ENCODE data around the gene THOC7.

The THOC7 gene

GRCh38 chr3:63863150-63864007, at the start of gene THOC7, which contains the start of gene ATXN7:
Gene THOC7, minus strand, starts transcription at chr3:63863805. Its CDS starts 15 bp downstream, at chr3:63863790.
Gene ATXN7, plus strand, starts transcription at chr3:63863867. Its CDS starts 48,732 bp downstream, at chr3:63912599.
- DNase-seq: peak; percentile 21 to 34

GRCh38 chr3:63912768-63913588, 49.4 kb upstream of the THOC7 start:
- DNase-seq: no peak

- peak; percentile 74 to 77 for DNase-seq
Measured at GRCh38 chr3:63911873-63912767, 48.5 kb upstream of the THOC7 start, which contains the start of gene SCAANT1. Gene SCAANT1, minus strand, starts transcription at chr3:63912383.

- DNase-seq: peak in 1 of 2 experiments; percentile 25
Measured at GRCh38 chr3:63911509-63911872, 47.9 kb upstream of the THOC7 start.

- no peak for DNase-seq
Measured at GRCh38 chr3:63910891-63911290, 47.3 kb upstream of the THOC7 start.

GRCh38 chr3:63910001-63910400, 46.4 kb upstream of the THOC7 start:
- DNase-seq: no peak

- no peak for DNase-seq
Measured at GRCh38 chr3:63909431-63909830, 45.8 kb upstream of the THOC7 start.

- no peak for DNase-seq
Measured at GRCh38 chr3:63908776-63909175, 45.2 kb upstream of the THOC7 start.

GRCh38 chr3:63908081-63908736, 44.6 kb upstream of the THOC7 start:
- DNase-seq: peak in 1 of 2 experiments; percentile 25

GRCh38 chr3:63905731-63906620, 42.4 kb upstream of the THOC7 start:
- DNase-seq: no peak

GRCh38 chr3:63900459-63900858, 36.9 kb upstream of the THOC7 start:
- peak; percentile 15 to 41 for DNase-seq

GRCh38 chr3:63900010-63900409, 36.4 kb upstream of the THOC7 start:
- DNase-seq: no peak

- no peak for DNase-seq
Measured at GRCh38 chr3:63896332-63897030, 32.9 kb upstream of the THOC7 start.

- no peak for DNase-seq
Measured at GRCh38 chr3:63895422-63896189, 32.0 kb upstream of the THOC7 start.

- DNase-seq: no peak
Measured at GRCh38 chr3:63892773-63893352, 29.3 kb upstream of the THOC7 start.

GRCh38 chr3:63891518-63891917, 27.9 kb upstream of the THOC7 start:
- DNase-seq: no peak

- DNase-seq: no peak
Measured at GRCh38 chr3:63886858-63887257, 23.3 kb upstream of the THOC7 start.

- DNase-seq: no peak
Measured at GRCh38 chr3:63880653-63881052, 17.0 kb upstream of the THOC7 start.

- DNase-seq: no peak
Measured at GRCh38 chr3:63878394-63879060, 14.9 kb upstream of the THOC7 start.
